Vagina (tissue), 2 donors: ENCODE data around the gene SEMA6D.

Experiments used
- POLR2A ChIP-seq, 2 donors: fragments of 450-650 bp; IDR thresholded peaks; one replicate each; pipeline ENCODE4 v1.6.1; 2017; ENCODE audit warnings: antibody characterized with exemption in 2 of 2, mild to moderate bottlenecking in 2 of 2, moderate library complexity in 2 of 2
- TF ChIP-seq, protein P1 (sequence below), 3 experiments: fragments of 450-650 bp in 2 of 3; fragments of 200-600 bp in 1 of 3; sonication (generic) in 1 of 3; IDR thresholded peaks; one replicate each; pipeline ENCODE4 v1.5.1; 2017 to 2019; ENCODE audit warnings: antibody characterized with exemption in 3 of 3, mild to moderate bottlenecking in 2 of 3, moderate library complexity in 2 of 3

DNA sequence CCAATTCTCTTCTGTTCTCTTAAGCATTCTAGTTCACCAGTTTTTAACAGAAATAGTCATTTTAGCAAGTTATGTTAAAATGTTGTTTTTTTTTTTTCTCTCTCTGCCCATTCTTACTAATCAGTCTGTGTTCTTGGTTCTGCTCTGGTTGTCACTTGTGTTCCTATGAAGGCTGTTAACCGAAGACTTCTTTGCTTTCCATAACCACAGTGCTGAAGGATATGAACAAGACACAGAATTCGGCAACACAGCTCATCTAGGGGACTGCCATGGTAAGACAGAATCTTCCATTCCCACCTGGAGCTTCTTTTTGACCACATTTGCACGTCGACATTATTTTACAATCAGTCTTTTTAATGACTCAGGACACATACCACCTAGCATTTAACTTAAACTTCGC lies 49.1 kb downstream of the SEMA6D start:
- TF ChIP-seq, protein P1, sequence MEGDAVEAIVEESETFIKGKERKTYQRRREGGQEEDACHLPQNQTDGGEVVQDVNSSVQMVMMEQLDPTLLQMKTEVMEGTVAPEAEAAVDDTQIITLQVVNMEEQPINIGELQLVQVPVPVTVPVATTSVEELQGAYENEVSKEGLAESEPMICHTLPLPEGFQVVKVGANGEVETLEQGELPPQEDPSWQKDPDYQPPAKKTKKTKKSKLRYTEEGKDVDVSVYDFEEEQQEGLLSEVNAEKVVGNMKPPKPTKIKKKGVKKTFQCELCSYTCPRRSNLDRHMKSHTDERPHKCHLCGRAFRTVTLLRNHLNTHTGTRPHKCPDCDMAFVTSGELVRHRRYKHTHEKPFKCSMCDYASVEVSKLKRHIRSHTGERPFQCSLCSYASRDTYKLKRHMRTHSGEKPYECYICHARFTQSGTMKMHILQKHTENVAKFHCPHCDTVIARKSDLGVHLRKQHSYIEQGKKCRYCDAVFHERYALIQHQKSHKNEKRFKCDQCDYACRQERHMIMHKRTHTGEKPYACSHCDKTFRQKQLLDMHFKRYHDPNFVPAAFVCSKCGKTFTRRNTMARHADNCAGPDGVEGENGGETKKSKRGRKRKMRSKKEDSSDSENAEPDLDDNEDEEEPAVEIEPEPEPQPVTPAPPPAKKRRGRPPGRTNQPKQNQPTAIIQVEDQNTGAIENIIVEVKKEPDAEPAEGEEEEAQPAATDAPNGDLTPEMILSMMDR (IDR thresholded peaks at IDR 0.05) = no peak
- TF ChIP-seq POLR2A (IDR thresholded peaks at IDR 0.05) = no peak
